ENCODE data around the gene IRF2.
"Not testable (repeated sequence)": the region's sequence is repeated elsewhere in the genome, so short reads cannot be mapped to it uniquely, and the experiment has no call there.

Gene IRF2

DNA sequence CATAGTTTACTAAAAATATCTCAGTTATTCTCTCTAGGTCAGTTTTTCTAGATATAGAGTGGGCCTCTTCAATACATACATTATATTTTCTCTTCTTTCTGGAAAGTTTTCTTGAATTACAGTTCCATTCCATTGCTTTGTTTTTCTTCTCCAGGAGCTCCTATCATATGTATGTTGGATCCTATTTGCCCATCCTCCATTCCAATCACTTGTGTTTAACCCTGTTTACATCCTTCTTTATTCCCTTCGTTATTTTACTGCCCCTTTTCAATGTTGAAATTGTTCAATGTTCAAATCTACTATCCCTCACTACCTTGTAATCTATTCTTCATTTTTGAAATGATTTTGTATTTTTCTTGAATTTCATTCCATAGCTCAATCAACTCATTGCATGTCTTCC, 97.4 kb downstream of the IRF2 start:
- Histone ChIP-seq H3K4me2 (ENCODE audit: low read length) (no peak overlapping the region), H3K79me2 (no peaks in the 10 kb centered on the region), H3K27me3 (ENCODE audit: control insufficient read depth, insufficient read depth, low read length) (no peaks in the 10 kb centered on the region), H3K9ac (no peak overlapping the region), H3K4me1 (peaks cover under 1% of the 10 kb centered on the region), H3K36me3 (ENCODE audit: control insufficient read depth, insufficient read depth, low read length) (no peaks in the 10 kb centered on the region), H3K27ac (no peak overlapping the region), H2AFZ (no peak overlapping the region), H3K4me3 (ENCODE audit: low read depth, low read length) (no peak overlapping the region), H3K9me3 (ENCODE audit: control insufficient read depth, low read length) (no peaks in the 10 kb centered on the region)
- TF ChIP-seq, protein P1, sequence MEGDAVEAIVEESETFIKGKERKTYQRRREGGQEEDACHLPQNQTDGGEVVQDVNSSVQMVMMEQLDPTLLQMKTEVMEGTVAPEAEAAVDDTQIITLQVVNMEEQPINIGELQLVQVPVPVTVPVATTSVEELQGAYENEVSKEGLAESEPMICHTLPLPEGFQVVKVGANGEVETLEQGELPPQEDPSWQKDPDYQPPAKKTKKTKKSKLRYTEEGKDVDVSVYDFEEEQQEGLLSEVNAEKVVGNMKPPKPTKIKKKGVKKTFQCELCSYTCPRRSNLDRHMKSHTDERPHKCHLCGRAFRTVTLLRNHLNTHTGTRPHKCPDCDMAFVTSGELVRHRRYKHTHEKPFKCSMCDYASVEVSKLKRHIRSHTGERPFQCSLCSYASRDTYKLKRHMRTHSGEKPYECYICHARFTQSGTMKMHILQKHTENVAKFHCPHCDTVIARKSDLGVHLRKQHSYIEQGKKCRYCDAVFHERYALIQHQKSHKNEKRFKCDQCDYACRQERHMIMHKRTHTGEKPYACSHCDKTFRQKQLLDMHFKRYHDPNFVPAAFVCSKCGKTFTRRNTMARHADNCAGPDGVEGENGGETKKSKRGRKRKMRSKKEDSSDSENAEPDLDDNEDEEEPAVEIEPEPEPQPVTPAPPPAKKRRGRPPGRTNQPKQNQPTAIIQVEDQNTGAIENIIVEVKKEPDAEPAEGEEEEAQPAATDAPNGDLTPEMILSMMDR (IDR thresholded peaks at IDR 0.05): no peak

DNA sequence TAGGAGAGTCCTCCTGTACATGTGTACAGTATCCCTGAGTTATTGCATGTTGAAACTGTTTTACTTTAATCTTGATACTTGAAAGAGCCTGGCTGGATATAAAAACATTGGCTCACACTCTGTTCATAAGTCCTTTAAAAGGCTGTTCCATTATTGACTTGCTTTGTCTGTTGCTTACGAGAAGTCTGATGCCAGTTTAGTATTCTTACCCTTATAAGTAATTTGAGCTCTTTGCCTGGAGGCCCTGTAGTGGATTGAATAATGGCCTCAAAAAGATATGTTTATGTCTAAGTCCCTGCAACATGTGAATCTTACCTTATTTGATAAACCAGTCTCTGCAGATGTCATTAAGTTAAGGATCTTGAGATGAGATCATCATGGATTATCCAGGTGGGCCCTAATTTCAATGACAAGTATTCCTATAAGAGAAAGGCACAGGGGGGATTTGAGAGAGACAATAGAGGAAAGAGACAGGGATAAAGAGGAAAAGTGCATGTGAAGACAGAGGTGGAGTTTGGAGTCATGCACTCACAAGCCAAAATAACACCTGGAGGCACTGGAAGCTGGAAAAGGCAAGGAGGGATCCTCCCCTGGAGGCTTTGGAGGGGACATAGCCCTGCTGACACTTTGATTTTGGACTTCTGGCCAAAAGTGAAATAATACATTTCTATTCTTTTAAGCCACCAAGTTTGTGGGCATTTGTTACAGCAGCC, 98.1 kb downstream of the IRF2 start:
- Histone ChIP-seq H3K36me3 (ENCODE audit: control insufficient read depth, insufficient read depth, low read length) (no peaks in the 10 kb centered on the region), H3K79me2 (no peaks in the 10 kb centered on the region), H3K27ac (peak overlapping the region; percentile 22), H3K4me3 (ENCODE audit: low read depth, low read length) (no peak overlapping the region), H3K4me1 (no peaks in the 10 kb centered on the region), H3K27me3 (ENCODE audit: control insufficient read depth, insufficient read depth, low read length) (no peaks in the 10 kb centered on the region), H3K4me2 (ENCODE audit: low read length) (no peak overlapping the region), H2AFZ (no peak overlapping the region), H3K9me3 (ENCODE audit: control insufficient read depth, low read length) (no peaks in the 10 kb centered on the region), H3K9ac (no peak overlapping the region)
- TF ChIP-seq, protein P1 (IDR thresholded peaks at IDR 0.05): no peak

DNA sequence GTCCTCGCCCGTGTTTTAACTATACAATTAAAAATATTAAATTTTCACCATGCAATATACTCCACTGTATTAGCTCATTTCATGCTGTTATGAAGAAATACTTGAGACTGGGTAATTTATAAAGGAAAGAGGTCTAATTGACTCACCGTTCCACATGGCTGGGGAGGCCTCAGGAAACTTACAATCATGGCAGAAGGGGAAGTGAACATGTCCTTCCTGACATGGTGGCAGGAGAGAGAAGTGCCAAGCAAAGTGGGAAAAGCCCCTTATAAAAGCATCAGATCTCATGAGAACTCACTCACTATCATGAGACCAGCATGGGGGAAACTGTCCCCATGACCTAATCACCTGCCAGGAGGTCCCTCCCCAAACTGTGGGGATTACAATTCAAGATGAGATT, 98.7 kb downstream of the IRF2 start:
- not testable (repeated sequence) for H3K36me3 ChIP-seq (ENCODE audit: control insufficient read depth, insufficient read depth, low read length); H3K4me2 ChIP-seq (ENCODE audit: low read length); H3K9ac ChIP-seq; H3K79me2 ChIP-seq; H2AFZ ChIP-seq; H3K4me3 ChIP-seq (ENCODE audit: low read depth, low read length); H3K9me3 ChIP-seq (ENCODE audit: control insufficient read depth, low read length); H3K4me1 ChIP-seq; H3K27me3 ChIP-seq (ENCODE audit: control insufficient read depth, insufficient read depth, low read length)
- peak overlapping the region; percentile 22 for H3K27ac ChIP-seq

DNA sequence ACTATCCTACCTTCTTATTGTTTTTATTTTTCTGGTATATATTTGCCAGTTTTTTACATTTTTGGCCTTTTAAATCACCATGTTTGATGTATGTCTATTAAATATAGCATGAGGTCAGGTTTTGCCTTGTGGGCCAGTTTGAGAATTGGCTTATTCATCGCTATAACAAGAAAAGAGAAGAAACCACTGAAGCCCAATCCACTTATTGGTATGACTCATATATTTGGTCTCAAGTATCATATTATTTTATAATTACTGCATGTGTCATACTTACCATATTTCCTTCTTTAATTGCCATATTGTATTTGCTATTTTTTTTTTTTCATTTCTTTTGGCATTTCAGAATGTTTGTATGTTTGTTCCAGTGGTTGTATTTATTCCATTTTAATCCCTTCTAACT, 99.3 kb downstream of the IRF2 start:
- no peaks in the 10 kb centered on the region for H3K27me3 ChIP-seq (ENCODE audit: control insufficient read depth, insufficient read depth, low read length)
- H3K4me1 ChIP-seq: no peaks in the 10 kb centered on the region
- H3K36me3 ChIP-seq (ENCODE audit: control insufficient read depth, insufficient read depth, low read length): no peaks in the 10 kb centered on the region
- H3K79me2 ChIP-seq: no peaks in the 10 kb centered on the region
- no peak overlapping the region for H3K27ac ChIP-seq
- no peak overlapping the region for H3K4me2 ChIP-seq (ENCODE audit: low read length)
- no peak overlapping the region for H3K9ac ChIP-seq
- no peaks in the 10 kb centered on the region for H3K9me3 ChIP-seq (ENCODE audit: control insufficient read depth, low read length)
- TF ChIP-seq, protein P1 (IDR thresholded peaks at IDR 0.05): no peak
- H2AFZ ChIP-seq: no peak overlapping the region
- H3K4me3 ChIP-seq (ENCODE audit: low read depth, low read length): no peak overlapping the region

DNA sequence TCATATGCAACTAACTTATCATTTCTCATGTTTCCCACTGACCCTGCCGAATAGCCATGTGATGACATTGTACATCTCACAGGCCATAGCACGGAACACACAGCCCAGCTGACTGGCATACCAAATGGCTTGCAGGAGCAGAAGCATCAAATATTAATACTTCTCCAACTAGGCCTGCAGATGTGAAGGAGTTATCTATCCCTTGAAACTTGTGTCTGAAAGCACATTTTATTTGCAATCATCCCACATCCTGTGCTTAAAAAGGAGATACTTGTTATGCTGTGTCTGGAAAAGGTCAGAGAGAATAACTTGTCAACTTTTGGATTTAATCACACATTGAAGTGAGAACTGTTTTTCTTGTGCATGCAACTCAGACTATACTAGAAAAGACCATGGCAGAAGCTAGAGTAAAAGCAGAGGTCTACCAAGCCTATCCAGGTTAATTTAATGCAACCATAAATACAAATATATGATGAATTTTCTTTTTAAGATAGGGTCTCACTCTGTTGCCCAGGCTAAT, 100.4 kb downstream of the IRF2 start:
- no peaks in the 10 kb centered on the region for H3K36me3 ChIP-seq (ENCODE audit: control insufficient read depth, insufficient read depth, low read length)
- H2AFZ ChIP-seq: no peak overlapping the region
- TF ChIP-seq, protein P1 (IDR thresholded peaks at IDR 0.05): no peak
- H3K27me3 ChIP-seq (ENCODE audit: control insufficient read depth, insufficient read depth, low read length): no peaks in the 10 kb centered on the region
- no peak overlapping the region for H3K4me2 ChIP-seq (ENCODE audit: low read length)
- H3K4me3 ChIP-seq (ENCODE audit: low read depth, low read length): no peak overlapping the region
- H3K4me1 ChIP-seq: no peaks in the 10 kb centered on the region
- no peak overlapping the region for H3K27ac ChIP-seq
- H3K9me3 ChIP-seq (ENCODE audit: control insufficient read depth, low read length): no peaks in the 10 kb centered on the region
- no peaks in the 10 kb centered on the region for H3K79me2 ChIP-seq
- H3K9ac ChIP-seq: no peak overlapping the region
